AG09319 (cell line): Measurements from ENCODE around the gene NR0B2.
"Not testable (repeated sequence)": the region's sequence is repeated elsewhere in the genome, so short reads cannot be mapped to it uniquely, and the experiment has no call there.

ENCODE experiments used
- DNase-seq: peaks from one replicate; pipeline ENCODE4 v3.0.0-alpha.2; 2010; ENCODE audit warnings: low read depth; ENCODE audit errors: extremely low read depth
- TF ChIP-seq, protein P1 (sequence below): IDR thresholded peaks from 2 replicates; pipeline ENCODE4 v1.5.1; 2011; ENCODE audit warnings: low read depth, mild to moderate bottlenecking, inconsistent platforms, low read length, moderate library complexity

NR0B2 gene

GRCh38 chr1:26953374-26953773, 39.6 kb upstream of the NR0B2 start:
- TF ChIP-seq, protein P1, sequence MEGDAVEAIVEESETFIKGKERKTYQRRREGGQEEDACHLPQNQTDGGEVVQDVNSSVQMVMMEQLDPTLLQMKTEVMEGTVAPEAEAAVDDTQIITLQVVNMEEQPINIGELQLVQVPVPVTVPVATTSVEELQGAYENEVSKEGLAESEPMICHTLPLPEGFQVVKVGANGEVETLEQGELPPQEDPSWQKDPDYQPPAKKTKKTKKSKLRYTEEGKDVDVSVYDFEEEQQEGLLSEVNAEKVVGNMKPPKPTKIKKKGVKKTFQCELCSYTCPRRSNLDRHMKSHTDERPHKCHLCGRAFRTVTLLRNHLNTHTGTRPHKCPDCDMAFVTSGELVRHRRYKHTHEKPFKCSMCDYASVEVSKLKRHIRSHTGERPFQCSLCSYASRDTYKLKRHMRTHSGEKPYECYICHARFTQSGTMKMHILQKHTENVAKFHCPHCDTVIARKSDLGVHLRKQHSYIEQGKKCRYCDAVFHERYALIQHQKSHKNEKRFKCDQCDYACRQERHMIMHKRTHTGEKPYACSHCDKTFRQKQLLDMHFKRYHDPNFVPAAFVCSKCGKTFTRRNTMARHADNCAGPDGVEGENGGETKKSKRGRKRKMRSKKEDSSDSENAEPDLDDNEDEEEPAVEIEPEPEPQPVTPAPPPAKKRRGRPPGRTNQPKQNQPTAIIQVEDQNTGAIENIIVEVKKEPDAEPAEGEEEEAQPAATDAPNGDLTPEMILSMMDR, result no peak
- DNase-seq, result no peak

DNA sequence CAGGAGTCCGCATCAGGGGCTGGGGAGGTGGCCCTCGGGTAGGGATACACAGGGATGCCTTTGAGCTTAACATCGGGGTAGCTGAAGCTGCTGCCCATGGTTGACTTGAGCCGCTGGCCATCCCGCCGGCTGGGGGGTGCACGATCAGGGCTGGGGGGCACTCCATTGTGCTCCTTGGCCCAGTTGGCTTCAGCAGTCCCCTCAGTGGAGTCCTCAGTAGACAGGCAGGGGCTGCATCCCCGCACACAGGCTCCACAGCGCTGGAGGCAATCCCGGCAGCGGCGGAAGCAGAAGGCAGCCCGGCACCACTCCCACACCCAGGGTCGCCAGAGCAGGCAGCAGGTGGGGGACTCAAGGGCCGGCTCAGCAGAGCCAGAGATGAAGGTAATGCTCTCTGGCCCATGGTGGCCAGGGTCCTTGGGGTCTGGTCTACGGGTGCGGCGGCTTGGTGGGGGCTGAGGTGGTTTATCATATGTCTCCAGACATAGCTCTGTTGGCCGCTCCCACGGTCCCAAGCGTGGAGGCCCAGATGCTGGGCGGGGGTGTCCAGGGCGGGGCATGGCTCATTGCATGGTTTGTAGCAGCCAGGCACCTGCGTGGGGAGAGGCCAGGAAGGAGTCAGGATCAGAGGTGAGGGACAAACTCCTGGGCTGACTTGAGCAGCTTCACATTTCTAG, 38.2 kb upstream of the NR0B2 start:
- TF ChIP-seq, protein P1, result no peak

GRCh38 chr1:26951216-26951615, 37.4 kb upstream of the NR0B2 start:
- TF ChIP-seq, protein P1, result no peak
- DNase-seq, result no peak

More for the DNA sequence above, 38.2 kb upstream of the NR0B2 start:
- no peak for DNase-seq

DNA sequence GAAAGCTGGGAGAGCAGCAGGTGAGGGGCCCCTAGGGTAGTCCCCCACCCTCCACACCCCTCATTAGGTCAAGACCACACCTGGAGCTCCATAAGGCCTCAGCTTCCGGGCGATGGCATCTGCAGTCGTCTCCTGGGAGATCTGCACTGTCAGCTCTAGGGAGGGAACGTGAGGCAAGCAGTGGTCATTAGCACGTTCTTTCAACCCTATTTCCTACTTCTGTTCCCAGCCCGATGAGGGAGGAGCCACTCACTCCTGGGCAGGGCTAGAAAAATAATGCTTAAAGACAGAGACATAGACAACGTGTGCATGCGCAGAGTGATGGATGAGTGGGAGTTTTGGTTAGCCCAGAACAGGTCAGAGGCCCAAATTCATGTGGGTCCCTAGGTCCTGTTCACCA, 36.8 kb upstream of the NR0B2 start:
- TF ChIP-seq, protein P1, result no peak
- no peak for DNase-seq

DNA sequence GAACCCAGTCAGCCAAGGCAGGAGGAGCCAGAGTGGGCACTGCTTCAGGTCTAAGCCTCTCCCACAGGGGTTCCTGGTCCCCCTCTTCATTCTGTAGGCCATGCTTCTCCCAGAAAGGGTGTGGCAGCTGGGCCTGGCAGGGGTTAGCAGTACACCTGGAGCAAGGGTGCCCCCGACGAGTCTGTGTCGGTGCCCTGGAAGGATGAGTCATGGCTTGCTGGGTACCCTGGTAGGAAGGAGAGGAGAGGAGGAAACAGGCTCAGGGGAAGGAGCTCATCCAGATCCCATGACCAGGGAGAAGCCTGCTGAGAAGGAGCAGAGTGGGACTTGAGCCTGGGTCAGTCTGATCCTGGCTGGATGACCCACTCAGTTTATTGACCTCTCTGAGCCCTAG, 36.1 kb upstream of the NR0B2 start:
- TF ChIP-seq, protein P1, result no peak
- no peak for DNase-seq

DNA sequence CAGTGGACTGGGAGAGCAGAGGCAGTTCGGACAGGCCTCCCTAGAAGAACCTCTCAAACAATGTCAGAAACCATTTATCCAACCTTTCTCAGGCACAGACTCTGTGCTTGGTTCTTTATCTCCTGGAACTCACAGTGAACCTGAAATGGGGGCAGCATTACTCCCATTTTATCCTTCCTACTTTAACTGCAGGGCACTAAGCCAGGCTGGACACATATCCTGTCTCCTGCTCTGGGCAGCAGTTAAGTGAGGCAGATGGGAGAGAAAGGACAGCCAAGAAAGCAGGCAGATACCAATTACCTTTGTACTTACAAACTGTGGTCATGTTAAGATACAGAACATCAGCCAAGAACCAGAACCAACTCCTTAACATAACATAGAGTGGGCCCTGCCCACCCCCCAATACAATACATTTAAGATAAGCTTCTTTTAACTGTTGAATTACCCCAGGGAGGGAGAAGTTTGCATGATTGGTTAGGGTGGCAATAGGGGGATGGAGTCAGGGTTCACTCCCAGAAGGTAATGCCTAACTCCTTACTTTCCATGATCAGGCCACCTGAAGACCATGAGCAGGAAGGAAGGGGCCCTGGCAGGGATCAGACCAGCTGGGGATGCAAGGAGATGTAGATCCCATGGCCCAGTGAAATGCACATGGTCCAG, 35.6 kb upstream of the NR0B2 start:
- TF ChIP-seq, protein P1, result no peak
- no peak for DNase-seq

- not testable (repeated sequence) for DNase-seq
Observed at GRCh38 chr1:26948725-26949057, 34.9 kb upstream of the NR0B2 start.

DNA sequence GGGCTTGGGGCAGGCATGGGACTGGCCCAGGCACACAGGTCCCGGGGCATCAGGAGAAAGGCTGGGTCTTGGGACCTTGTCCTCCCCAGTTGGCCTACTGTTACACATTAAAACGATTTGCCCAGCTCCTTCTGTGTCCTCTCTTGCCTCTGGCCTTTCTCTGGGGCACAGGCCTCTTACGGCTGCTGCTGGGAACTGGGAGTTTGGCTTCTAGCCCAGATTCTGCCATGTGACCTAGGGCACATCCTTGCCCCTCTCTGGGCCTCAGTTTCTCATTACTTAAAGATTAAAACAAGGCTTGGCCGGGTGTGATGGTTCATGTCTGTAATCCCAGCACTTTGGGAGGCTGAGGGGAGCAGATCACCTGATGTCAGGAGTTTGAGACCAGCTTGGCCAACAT, 32.5 kb upstream of the NR0B2 start:
- no peak for DNase-seq
- TF ChIP-seq, protein P1, result no peak
